Spleen (tissue), 7 donors: ENCODE results near the gene TXNDC15.

Experiments used
- CTCF ChIP-seq, 11 experiments: fragments of 200-600 bp in 7 of 11; fragments of 450-650 bp in 4 of 11; sonication (generic) in 4 of 11; IDR thresholded peaks in 8 of 11; conservative IDR thresholded peaks in 3 of 11; 1 replicate in 7 of 11; 2 replicates in 4 of 11; pipeline versions ENCODE4 v1.4.0 to v1.8.0; 2016 to 2021; ENCODE audit warnings: antibody characterized with exemption in 11 of 11, inconsistent platforms in 4 of 11, mild to moderate bottlenecking in 1 of 11
- POLR2AphosphoS5 ChIP-seq, 3 donors: sonication (generic); formaldehyde crosslinking; IDR thresholded peaks; one replicate each; pipeline ENCODE4 v1.5.1; 2017; ENCODE audit warnings: antibody characterized with exemption in 3 of 3
- donor health status: DM: no; HTN: no; CAD: no; lungs with moderate emphysema.
- donor health status: DM: no; HTN: no; CAD: no.
- donor health status: DM: no; HTN: no; CAD: no.

- TF ChIP-seq CTCF (IDR thresholded peaks at IDR 0.05 in 8 of 11, conservative IDR thresholded peaks at IDR 0.05 in 3 of 11) = no peak
- no peak for TF ChIP-seq POLR2AphosphoS5 (IDR thresholded peaks at IDR 0.05)
These were observed 63.9 kb downstream of the TXNDC15 start for GRCh38 chr5:134938030-134938429.
